WERI-Rb-1 (cell line): ENCODE data around the gene HS2ST1.
"Not testable (repeated sequence)": the region's sequence is repeated elsewhere in the genome, so short reads cannot be mapped to it uniquely, and the experiment has no call there.

ENCODE experiments used
- DNase-seq: peaks from one replicate; pipeline ENCODE4 v3.0.0-alpha.2; 2020
- H3K27ac ChIP-seq: fragments of 250-450 bp; sonication (Bioruptor Pico); 2 replicates; pipeline ENCODE4 v1.5.1; 2020; ENCODE audit warnings: mild to moderate bottlenecking, moderate library complexity
- H3K27me3 ChIP-seq: fragments of 250-450 bp; sonication (Bioruptor Pico); 2 replicates; pipeline ENCODE4 v1.5.1; 2021; ENCODE audit warnings: mild to moderate bottlenecking, low read depth, moderate library complexity; ENCODE audit not compliant: insufficient read depth, severe bottlenecking
- H3K36me3 ChIP-seq: fragments of 250-450 bp; sonication (Bioruptor Pico); 2 replicates; pipeline ENCODE4 v1.5.1; 2020; ENCODE audit warnings: mild to moderate bottlenecking, moderate library complexity
- H3K4me3 ChIP-seq: 2 replicates; pipeline ENCODE4 v1.5.1; 2011; ENCODE audit warnings: low read depth, mild to moderate bottlenecking, control low read depth, low read length
- H3K9me3 ChIP-seq: fragments of 250-450 bp; sonication (Bioruptor Pico); 2 replicates; pipeline ENCODE4 v1.5.1; 2021; ENCODE audit warnings: mild to moderate bottlenecking, moderate library complexity; ENCODE audit not compliant: severe bottlenecking
- TF ChIP-seq, protein P1 (sequence below): IDR thresholded peaks from 2 replicates; pipeline ENCODE4 v1.5.1; 2011; ENCODE audit warnings: low read depth, mild to moderate bottlenecking, control low read depth, inconsistent platforms, low read length

Gene HS2ST1

DNA sequence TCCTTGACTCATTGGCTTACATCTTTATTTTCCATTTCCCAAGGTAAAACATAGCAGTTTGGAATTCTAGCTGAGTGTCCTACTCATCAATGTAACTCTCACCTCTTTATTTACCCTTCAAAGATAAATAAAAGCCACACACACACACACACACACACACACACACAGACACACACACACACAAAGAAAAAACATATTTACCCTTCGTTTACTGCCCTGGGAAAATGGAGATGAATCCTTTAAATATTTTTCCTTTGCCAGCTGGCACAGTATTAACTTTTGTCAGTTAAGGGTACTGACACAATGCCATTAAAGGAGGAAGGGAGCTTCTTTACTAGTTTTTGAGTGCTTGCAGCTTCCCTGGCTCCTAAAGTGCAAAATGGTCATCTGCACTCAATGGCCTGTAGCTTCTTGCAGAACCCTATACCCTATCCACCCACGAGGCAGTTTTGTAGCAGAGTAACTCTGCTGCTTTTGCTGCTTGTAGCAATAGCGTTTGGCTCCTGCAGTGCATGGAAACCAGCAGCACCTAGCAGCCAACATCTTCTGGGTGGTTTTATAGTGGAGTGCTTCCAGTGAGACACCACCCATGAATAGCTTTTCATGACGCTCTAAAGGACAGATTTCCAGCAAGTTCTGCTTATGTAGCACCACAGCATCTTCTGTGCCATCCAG lies 103.7 kb downstream of the HS2ST1 start:
- Histone ChIP-seq H3K4me3 (no peak overlapping the region), H3K36me3 (no peaks in the 10 kb centered on the region), H3K27ac (no peak overlapping the region), H3K9me3 (peaks cover 5% of the 10 kb centered on the region), H3K27me3 (no peaks in the 10 kb centered on the region)
- TF ChIP-seq, protein P1, sequence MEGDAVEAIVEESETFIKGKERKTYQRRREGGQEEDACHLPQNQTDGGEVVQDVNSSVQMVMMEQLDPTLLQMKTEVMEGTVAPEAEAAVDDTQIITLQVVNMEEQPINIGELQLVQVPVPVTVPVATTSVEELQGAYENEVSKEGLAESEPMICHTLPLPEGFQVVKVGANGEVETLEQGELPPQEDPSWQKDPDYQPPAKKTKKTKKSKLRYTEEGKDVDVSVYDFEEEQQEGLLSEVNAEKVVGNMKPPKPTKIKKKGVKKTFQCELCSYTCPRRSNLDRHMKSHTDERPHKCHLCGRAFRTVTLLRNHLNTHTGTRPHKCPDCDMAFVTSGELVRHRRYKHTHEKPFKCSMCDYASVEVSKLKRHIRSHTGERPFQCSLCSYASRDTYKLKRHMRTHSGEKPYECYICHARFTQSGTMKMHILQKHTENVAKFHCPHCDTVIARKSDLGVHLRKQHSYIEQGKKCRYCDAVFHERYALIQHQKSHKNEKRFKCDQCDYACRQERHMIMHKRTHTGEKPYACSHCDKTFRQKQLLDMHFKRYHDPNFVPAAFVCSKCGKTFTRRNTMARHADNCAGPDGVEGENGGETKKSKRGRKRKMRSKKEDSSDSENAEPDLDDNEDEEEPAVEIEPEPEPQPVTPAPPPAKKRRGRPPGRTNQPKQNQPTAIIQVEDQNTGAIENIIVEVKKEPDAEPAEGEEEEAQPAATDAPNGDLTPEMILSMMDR = no peak
- DNase-seq = no peak

DNA sequence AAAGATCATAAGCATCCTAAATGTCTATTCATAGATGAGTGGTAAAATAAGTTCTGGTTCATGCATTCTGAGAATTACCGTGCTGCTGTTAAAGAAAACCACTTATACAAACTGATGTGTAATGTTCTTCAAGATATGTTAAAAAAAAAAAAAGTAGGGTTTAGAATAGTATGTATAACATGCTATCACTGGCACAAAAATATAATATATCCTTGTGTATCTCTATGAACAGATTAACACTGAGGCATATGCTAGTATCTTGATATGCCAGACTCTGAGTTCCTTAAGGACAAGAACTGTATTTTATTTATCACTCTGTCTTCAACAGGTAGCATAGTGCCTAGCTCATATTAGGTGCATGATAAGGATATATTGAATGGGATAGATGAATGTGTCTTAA lies 108.9 kb downstream of the HS2ST1 start:
- no peak for DNase-seq
- Histone ChIP-seq H3K4me3 (no peak overlapping the region), H3K36me3 (no peaks in the 10 kb centered on the region), H3K27ac (no peak overlapping the region), H3K9me3 (no peaks in the 10 kb centered on the region), H3K27me3 (no peaks in the 10 kb centered on the region)
- TF ChIP-seq, protein P1 = no peak

DNA sequence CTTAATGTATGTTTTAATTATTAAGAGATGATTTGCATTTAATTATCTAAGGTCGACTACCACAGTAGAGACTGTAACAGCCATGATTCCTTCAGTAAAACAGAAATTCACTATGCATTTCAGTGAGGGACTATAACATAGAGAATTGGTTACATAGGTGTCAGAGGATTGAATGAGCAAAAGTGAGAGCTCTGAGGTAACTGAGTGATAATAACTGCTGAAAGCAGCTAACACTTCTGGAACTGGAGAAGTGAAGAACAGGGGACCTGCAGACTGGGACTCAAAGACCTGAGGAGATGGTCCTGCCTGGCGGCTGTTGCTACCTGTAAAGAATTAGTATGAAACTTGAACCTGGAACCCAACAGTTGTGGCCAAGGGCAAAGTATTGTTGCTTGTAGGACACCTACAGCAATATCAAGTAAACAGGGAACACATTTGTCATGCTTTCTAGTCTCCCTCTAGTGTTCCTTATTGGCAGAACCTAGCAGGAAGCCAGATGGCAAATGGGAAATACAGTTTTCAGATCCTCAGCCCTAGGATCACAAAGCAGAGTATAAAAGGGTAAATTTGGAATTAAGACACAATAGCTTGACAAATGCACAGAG lies 110.6 kb downstream of the HS2ST1 start:
- no peak for DNase-seq

DNA sequence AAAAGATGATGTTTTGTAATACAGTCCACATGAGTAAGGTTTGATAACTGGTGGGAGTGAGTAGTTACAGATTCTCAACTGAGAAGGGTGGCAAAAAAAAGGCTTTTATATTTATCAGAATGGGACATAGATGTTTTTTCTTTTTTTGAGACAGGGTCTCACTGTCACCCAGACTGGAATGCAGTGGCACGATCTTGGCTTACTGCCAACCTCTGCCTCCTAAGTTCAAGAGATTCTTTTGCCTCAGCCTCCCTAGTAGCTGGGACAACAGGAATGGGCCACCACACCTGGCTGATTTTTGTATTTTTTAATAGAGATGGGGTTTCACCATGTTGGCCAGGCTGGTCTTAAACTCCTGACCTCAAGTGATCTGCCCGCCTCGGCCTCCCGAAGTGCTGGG lies 113.1 kb downstream of the HS2ST1 start:
- H3K9me3 ChIP-seq, H3K27ac ChIP-seq, H3K36me3 ChIP-seq, H3K27me3 ChIP-seq, H3K4me3 ChIP-seq, DNase-seq: not testable (repeated sequence)

More for the DNA sequence above, 110.6 kb downstream of the HS2ST1 start:
- Histone ChIP-seq H3K36me3 (no peaks in the 10 kb centered on the region), H3K4me3 (no peak overlapping the region), H3K9me3 (no peaks in the 10 kb centered on the region), H3K27ac (no peak overlapping the region), H3K27me3 (no peaks in the 10 kb centered on the region)
- TF ChIP-seq, protein P1 = peak; percentile 58

DNA sequence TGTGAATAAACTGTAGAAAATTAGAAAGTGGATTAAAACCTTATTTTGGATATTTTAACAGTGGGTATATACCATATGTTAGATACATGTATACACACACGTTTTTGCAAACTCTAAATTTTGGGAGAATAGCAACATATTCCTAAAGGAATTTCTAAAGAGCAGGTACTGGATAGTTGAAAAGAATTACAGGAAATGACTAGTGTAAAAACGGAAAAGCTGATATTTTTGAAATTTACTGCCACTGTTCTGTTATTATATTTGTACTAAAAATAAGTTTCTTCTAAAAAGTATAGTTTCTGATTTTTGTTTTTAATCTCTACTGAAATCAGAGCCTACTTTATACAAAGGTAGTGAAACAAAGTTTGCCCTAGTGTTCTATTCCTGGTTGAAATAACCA lies 114.1 kb downstream of the HS2ST1 start:
- DNase-seq = no peak
- Histone ChIP-seq H3K36me3 (no peaks in the 10 kb centered on the region), H3K9me3 (no peaks in the 10 kb centered on the region), H3K27me3 (no peaks in the 10 kb centered on the region), H3K27ac (no peak overlapping the region), H3K4me3 (no peak overlapping the region)
- TF ChIP-seq, protein P1 = no peak

DNA sequence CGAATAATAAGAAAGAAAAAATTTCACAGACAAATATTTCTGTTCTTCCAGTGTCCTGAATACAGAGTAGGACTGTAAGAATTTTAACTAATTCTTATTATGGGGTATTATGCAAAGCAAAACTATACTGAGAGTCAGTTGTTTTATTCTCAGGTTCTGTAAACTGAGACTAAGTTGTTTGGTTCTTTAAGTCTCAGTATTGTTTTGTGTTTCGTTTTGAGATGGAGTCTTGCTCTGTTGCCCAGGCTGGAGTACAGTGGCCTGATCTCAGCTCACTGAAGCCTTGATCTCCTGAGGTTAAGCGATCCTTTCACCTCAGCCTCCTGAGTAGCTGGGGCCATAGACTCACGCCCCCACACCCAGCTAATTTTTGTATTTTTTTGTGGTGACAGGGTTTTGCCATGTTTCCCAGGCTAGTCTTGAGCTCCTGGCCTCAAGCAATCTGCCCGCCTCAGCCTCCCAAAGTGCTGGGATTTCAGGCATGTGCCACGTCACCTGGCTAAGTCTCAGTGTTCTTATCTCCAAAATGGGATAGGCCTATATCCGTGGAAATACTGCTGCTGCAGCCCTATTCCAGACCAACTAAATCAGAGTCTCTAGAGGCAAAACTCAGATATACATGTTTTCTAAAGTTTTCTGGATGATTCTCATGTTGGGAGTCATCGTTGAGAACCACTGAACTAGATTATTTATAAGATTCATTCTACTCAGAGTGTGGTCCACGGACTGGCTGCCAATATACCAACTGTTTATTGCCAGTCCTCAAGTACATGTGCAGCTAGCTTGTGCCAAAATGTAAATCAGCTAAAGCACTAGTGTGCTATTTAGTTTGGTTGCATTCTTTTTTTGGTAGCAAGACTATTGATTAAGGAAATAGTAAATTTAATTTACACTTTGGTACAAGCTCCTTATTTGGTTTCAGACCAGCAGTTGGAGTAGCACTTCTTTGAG lies 116.6 kb downstream of the HS2ST1 start:
- Histone ChIP-seq H3K36me3 (no peaks in the 10 kb centered on the region), H3K27me3 (no peaks in the 10 kb centered on the region), H3K9me3 (no peaks in the 10 kb centered on the region), H3K4me3 (no peak overlapping the region), H3K27ac (no peak overlapping the region)
- no peak for DNase-seq
- TF ChIP-seq, protein P1 = no peak
